Bronchial epithelial cell (primary cell): Measurements from ENCODE around the gene EMC9. TPM values are rescaled to one million over a fixed set of nuclear protein-coding genes. Genes with fewer than 3 reads are reported as not detected.
A peak's percentile ranks its signal among the peaks of the same experiment; 100 is the strongest.

Experiments used
- DNase-seq: peaks from one replicate; pipeline ENCODE4 v3.0.0-alpha.2; 2010; ENCODE audit warnings: low read depth
- FAIRE-seq: peaks from 2 replicates; lab custom pipeline; 2011; peaks lifted over from hg19 to GRCh38; lab: Jason Lieb, UNC
- H3K27me3 ChIP-seq: 2 replicates; pipeline ENCODE4 v1.5.1; 2011; ENCODE audit warnings: low read length; ENCODE audit not compliant: control insufficient read depth, insufficient read depth
- H3K36me3 ChIP-seq: 2 replicates; pipeline ENCODE4 v1.5.1; 2011; ENCODE audit warnings: low read length; ENCODE audit not compliant: control insufficient read depth, insufficient read depth
- H3K4me3 ChIP-seq: 2 replicates; pipeline ENCODE4 v1.5.1; 2011; ENCODE audit warnings: mild to moderate bottlenecking, low read depth, low read length, control low read depth
- total RNA-seq: library from RNA; depleted of rRNA; stranded (reverse); fragments of >200 nt; gene quantifications from 2 replicates; pipeline ENCODE4 v1.2.1, GENCODE V29; 2014
- TF ChIP-seq, protein P1 (sequence below): IDR thresholded peaks from 2 replicates; pipeline ENCODE4 v1.5.1; 2011; ENCODE audit warnings: mild to moderate bottlenecking, moderate library complexity, low read length, control low read depth, inconsistent platforms; ENCODE audit not compliant: insufficient read depth, severe bottlenecking

EMC9 gene
- total RNA-seq, 1 donor from 2014 or later = 12.6 TPM

DNA sequence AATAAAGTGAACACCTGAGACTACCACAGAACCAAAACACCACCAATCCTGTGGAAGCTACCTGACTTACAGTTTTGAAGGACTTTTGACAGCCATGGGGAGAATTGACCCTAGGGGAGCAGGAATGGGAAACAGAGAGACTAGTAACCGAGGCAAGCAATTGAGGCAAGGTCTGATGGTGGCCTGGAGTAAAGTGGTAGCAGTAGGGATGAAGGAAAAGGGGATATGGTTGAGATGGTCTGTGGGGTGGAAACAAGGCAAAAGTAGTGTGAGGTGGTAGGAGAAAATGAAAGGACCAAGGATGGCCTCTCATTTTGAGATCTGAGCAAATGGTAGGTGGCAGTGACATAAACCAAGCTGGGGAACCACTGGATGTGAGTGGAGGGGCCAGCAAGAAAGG is 15.4 kb upstream of the EMC9 start:
- TF ChIP-seq, protein P1, sequence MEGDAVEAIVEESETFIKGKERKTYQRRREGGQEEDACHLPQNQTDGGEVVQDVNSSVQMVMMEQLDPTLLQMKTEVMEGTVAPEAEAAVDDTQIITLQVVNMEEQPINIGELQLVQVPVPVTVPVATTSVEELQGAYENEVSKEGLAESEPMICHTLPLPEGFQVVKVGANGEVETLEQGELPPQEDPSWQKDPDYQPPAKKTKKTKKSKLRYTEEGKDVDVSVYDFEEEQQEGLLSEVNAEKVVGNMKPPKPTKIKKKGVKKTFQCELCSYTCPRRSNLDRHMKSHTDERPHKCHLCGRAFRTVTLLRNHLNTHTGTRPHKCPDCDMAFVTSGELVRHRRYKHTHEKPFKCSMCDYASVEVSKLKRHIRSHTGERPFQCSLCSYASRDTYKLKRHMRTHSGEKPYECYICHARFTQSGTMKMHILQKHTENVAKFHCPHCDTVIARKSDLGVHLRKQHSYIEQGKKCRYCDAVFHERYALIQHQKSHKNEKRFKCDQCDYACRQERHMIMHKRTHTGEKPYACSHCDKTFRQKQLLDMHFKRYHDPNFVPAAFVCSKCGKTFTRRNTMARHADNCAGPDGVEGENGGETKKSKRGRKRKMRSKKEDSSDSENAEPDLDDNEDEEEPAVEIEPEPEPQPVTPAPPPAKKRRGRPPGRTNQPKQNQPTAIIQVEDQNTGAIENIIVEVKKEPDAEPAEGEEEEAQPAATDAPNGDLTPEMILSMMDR = no peak
- Histone ChIP-seq H3K27me3 (no peaks in the 10 kb centered on the region), H3K4me3 (no peak overlapping the region), H3K36me3 (peaks cover 39% of the 10 kb centered on the region)
- FAIRE-seq (no peak), DNase-seq (no peak)

DNA sequence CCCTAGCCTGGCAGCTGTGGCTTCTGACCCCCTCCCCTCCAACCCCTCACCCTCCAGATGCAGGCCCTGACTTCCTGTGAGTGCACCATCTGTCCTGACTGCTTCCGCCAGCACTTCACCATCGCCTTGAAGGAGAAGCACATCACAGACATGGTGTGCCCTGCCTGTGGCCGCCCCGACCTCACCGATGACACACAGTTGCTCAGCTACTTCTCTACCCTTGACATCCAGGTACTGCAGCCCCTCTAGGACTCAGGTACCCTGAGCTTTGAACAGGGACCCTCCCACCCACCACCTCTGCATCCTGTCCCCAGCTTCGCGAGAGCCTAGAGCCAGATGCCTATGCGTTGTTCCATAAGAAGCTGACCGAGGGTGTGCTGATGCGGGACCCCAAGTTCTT is 13.7 kb upstream of the EMC9 start:
- H3K27me3 ChIP-seq = no peaks in the 10 kb centered on the region
- FAIRE-seq = no peak
- H3K36me3 ChIP-seq = peaks cover 48% of the 10 kb centered on the region
- DNase-seq = no peak
- TF ChIP-seq, protein P1 = no peak
- H3K4me3 ChIP-seq = no peak overlapping the region

DNA sequence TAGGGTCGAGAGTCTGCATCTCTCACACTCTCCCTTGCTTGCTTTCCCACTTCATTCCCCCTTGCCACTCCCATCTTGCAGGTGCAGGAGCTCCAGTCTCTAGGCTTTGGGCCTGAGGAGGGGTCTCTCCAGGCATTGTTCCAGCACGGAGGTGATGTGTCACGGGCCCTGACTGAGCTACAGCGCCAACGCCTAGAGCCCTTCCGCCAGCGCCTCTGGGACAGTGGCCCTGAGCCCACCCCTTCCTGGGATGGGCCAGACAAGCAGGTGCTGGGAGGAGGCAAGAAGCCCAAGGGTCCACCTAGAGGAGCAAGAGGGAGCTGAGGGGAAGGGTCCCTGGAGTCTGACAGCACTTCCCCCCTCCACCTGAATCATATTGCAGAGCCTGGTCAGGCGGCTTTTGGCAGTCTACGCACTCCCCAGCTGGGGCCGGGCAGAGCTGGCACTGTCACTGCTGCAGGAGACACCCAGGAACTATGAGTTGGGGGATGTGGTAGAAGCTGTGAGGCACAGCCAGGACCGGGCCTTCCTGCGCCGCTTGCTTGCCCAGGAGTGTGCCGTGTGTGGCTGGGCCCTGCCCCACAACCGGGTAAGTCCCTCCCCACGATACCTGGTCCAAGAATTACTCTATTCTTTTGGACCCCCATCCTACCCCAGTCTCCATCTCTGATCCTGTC is 10.2 kb upstream of the EMC9 start:
- Histone ChIP-seq H3K27me3 (no peaks in the 10 kb centered on the region), H3K36me3 (peaks cover 37% of the 10 kb centered on the region), H3K4me3 (no peak overlapping the region)
- FAIRE-seq (peak; percentile 62), DNase-seq (no peak)
- TF ChIP-seq, protein P1 = no peak

DNA sequence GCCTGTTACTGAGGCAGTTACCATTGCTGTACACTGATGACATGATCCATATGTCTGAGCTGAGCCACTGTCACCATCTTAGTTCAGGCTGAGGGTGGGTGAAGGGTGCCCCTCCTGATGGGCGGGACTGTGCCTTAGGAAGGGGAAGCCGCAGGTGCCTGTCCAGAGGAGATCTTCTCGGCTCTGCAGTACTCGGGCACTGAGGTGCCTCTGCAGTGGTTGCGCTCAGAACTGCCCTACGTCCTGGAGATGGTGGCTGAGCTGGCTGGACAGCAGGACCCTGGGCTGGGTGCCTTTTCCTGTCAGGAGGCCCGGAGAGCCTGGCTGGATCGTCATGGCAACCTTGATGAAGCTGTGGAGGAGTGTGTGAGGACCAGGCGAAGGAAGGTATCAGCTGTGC is 9.6 kb upstream of the EMC9 start:
- no peaks in the 10 kb centered on the region for H3K27me3 ChIP-seq
- H3K4me3 ChIP-seq = no peak overlapping the region
- FAIRE-seq (no peak), DNase-seq (no peak)
- peaks cover 35% of the 10 kb centered on the region for H3K36me3 ChIP-seq
- TF ChIP-seq, protein P1 = no peak

DNA sequence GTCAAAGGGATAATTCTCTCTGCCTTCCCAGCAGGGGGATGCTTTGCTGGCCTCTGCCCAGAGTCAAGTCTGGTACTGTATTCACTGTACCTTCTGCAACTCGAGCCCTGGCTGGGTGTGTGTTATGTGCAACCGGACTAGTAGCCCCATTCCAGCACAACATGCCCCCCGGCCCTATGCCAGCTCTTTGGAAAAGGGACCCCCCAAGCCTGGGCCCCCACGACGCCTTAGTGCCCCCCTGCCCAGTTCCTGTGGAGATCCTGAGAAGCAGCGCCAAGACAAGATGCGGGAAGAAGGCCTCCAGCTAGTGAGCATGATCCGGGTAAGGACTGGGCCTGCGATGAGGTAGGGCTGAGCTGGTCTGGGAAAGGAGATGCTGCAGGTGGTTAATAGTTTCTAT is 9.2 kb upstream of the EMC9 start:
- H3K27me3 ChIP-seq = no peaks in the 10 kb centered on the region
- peaks cover 33% of the 10 kb centered on the region for H3K36me3 ChIP-seq
- DNase-seq (no peak), FAIRE-seq (no peak)
- H3K4me3 ChIP-seq = no peak overlapping the region
- TF ChIP-seq, protein P1 = no peak

DNA sequence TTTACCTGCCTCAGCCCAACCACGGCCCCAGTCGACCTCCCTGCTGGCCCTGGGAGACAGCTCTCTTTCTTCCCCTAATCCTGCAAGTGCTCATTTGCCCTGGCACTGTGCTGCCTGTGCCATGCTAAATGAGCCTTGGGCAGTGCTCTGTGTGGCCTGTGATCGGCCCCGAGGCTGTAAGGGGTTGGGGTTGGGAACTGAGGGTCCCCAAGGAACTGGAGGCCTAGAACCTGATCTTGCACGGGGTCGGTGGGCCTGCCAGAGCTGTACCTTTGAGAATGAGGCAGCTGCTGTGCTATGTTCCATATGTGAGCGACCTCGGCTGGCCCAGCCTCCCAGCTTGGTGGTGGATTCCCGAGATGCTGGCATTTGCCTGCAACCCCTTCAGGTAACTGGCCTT is 8.7 kb upstream of the EMC9 start:
- TF ChIP-seq, protein P1 = no peak
- Histone ChIP-seq H3K27me3 (no peaks in the 10 kb centered on the region), H3K36me3 (peaks cover 28% of the 10 kb centered on the region), H3K4me3 (no peak overlapping the region)
- DNase-seq (no peak), FAIRE-seq (no peak)
